GM21786 (cell line): Measurements from ENCODE around the gene ANAPC13.

Source experiments
- ATAC-seq: cut with Tn5 transposase; IDR thresholded peaks from one replicate; pipeline ENCODE4 v1.9.1; 2021; ENCODE audit not compliant: unreplicated experiment

ANAPC13 gene

DNA sequence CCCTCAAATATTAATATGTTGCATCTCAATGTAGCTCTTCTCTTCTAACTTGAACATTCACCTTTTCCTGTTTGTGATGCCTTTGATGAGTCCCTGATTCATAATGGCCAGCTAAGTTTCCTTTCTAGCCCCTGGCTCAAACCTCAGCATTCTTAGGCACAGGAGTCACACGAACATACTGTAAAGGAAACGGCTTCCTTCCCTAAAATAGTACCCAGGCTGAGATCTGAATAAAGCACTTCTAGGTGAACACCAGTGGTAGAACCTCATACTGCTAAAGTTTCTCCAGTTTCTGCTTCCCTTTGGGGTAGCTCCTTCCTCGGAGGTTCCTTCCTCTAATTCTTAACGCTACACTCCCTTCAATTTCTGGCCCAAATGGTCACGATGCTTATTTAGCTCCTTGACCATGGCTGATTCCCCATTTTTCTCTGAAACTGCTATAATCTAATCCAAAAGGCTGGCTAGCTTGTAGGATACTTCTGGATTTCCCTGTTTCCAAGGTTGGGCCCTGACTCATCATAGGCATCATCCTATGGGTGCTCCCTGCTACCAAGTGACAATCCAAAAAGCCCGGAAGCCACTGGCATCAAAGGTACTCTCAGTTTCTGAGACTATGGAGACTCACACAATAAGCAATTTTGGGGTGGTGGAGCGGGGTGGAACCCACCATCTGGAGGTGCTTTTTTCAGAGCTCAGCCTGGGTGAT, 2.4 kb downstream of the ANAPC13 start:
- ATAC-seq: no peak

DNA sequence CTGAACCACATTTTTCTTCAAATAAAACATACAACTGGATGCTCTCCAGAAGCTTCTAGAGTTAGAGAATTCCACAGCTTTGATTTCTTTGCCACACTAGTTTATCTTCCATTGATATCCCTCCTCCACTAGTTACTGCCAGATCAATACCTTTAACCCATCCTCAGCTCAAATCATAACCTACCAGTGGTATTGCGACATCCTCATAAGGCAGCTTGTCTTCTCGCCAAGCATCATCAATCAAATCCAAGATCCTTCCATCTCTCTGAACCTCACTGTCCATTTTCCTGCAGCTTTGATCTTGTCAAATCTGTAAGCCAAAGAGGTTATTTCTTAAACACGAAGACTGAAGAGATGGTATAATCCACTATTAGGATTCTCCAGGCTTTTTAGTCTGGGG, 3.2 kb downstream of the ANAPC13 start:
- no peak for ATAC-seq

DNA sequence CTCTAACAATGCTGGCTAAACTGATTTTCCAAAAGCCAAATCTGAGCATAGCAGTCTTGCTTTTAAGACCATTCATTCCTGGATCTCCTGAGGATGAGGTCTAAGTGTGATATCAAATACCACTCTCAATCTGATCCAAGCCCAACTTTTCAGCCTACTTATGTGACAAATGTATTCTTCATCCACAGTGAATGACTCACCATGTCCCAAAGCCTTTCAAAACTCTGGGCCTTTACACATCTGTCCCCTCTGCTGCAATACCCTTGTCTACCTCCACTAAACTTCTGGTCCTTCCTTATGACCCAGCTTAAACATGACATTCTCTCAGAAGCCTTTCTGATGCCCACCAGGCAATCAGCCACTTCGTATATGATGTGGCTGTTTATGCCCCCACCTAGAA, 4.6 kb downstream of the ANAPC13 start:
- ATAC-seq: no peak

DNA sequence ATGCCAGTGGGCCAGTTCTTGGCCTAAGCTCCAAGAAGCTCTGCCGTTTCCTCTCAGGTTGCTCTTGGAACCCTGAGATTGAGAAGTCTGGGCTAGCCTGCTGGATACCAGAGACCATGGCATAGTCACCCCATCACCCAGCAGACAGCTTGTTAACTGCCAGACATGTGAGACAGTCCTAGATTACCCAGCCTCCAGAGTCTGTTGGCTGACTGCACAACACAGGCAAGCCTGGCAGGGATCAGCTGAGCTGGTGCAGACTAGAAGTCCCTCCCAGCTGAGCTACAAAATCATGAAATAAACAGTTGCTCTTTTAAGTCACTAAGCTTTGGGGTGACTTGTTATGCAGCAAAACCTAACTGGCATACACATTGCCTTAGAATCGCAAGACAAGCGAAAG, 5.2 kb downstream of the ANAPC13 start:
- ATAC-seq: no peak

DNA sequence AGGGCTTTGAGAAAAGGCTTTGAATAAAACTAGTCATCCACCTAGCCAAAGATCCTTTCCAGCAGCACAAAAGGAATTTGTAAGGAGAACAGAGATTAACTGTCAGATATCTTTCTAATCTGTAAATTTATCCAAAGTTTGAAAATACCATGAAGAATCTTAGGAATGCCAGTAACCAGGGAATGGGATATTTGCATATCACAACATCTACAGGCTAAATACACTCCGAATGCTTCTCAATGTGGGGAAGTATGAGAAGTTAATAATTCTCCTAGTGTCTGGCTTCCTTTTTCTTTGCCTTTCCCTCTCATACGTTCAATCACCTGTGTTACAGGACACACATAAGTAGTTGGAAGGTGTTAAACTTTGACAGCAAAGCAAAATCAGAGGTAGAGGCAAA, 7.8 kb downstream of the ANAPC13 start:
- ATAC-seq: no peak

DNA sequence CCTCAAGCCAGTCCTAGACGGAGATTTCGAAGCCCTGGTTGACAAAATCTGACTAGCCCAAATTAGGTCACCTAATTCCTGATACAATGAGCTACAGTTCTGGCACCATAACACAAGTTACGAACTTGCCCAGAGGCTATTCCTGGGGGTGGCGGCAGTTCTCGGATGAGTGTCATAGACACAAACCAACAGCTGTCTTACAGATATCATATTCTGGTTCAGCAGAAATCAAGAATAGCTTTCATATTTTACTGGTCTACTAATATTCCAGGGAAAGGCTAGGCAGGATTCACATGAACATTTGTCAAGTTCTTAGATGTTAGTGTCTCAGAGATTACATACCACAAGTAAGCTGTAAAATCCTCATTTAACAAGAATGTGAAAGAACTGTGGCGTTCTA, 8.8 kb downstream of the ANAPC13 start:
- no peak for ATAC-seq

DNA sequence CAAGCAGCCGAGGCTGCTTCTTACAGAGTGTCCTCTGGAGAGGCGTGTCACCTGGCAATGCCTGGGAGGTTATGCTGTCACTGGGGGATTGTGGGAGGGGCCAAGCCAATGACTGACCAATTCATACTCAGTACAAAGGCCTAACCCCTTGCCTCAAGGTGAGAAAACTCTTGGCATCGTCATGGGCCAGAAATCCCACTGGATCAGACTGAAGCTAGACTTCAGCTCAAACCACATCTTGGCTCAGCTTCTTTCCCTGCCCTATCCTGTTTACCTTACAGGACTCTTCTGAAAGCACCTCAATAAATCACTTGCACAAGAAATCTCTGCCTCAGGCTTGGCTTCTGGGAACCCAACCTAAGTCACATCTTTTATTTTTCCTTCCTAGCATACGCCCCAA, 9.5 kb downstream of the ANAPC13 start:
- ATAC-seq: no peak

DNA sequence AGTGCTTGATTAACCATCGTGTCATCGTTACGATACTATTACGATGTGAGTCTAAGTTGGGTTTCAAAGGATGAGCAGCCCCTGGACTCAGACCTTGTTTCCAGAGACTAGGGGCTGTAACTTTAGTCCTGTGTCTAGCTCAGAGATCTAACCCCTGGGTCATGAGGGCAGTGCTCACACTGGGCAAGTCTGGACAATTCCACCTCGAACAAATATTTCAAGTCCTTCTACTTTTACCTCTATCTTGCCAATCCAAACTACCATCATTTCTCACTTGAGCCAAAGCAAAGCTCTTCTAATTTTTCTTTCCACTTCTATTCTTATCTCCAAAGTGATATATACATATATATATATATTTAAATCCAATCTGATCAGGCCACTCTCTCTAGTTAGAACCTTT, 10.8 kb downstream of the ANAPC13 start:
- ATAC-seq: no peak

DNA sequence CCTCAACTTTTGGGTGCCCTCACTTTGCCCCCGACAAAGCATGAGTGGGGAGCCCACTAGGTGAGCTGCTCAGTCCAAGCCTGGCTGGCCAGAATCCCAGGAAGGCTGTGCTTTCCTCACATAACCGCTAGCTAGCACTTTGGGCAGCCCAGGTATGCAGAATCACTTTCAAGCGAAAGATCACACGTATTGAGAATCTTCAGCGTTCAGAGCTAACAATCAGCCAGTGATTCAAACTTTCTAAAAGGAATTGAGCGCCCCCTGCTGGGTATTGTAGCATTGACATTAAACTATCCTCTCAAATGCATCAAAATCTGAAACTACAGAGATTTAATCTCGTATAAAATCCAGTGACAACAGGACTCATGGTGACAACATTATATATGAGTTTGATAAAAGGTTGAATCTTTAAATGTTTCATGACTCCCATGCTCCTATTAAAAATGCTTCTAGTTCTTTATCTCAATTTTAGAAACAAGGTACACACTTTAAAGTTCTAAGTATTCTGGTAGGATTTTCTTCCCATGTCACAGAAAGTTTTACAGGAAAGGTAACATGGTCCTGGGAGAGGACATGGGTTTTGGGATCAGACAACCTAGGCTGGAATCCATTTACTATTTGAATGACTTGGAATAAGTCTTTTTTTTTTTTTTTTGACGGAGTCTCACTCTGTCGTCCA, 11.8 kb downstream of the ANAPC13 start:
- ATAC-seq: no peak

DNA sequence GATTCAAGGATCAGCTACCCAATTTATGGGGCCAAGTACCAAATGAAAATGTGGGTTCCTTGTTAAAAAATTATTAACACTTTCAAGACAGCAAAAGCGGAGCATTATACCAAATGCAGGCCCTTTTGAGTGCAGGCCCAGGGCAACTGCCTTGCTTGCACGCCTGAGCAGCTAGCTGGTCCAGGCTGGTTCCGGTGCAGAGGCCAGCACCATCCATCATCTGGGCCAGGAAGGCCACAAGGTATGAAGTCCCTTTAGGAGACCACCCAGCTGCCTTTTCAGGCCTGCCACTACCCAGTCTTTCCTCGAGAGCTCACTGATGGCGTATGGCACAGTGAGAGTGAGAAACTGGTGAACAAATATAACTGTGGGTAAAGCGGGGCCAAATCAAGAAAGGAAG, 13.0 kb downstream of the ANAPC13 start:
- no peak for ATAC-seq

DNA sequence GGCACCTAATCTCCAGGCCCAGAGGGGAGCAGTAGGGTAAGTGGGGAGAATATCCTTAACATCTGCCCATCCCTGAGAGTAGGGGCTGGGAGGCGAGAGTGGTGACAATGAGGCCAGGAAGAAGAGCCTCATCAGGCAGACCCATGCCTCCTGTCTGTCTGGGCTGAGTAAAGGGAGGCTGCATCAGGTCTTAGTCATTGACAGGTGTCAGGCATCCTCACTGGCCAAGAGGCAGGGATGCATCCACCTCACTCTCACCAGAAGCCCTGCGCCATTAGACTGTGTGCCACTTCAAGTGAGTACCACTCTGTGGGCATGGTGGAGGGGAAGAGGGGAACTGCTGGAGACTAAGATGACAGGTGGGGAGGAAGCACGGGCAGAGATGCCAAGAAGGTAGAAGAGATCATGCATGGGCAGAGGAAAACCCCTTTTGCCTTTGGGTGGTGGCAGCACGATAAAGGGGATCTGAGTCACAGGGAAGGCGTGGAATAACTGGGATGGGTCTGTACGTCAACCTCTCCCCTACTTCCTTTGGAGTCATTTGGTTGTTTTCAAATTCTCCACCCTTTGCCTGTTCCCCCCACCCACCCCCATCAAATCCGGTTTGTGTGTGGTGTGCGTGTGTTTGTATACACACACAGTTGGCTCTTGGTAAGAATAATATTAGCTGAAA, 14.1 kb downstream of the ANAPC13 start:
- ATAC-seq: no peak

DNA sequence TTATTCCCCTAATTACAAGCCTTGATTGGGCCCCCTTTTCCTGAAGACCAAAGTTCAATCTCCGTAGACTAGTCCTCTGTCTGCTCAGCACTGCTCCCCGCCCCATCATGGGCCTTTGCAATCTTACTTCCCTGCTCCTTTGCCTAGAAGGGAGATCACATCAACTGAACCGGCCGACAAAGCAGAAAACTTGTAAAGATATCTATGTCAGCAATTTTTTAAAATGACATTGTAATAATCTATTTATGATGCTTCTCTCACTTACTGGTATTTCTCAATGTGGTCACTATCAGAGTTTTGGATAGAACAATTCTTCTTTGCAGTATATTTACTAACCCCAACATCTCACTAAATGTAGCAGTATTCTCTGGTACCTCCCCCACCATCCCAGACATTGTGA, 17.3 kb downstream of the ANAPC13 start:
- no peak for ATAC-seq

DNA sequence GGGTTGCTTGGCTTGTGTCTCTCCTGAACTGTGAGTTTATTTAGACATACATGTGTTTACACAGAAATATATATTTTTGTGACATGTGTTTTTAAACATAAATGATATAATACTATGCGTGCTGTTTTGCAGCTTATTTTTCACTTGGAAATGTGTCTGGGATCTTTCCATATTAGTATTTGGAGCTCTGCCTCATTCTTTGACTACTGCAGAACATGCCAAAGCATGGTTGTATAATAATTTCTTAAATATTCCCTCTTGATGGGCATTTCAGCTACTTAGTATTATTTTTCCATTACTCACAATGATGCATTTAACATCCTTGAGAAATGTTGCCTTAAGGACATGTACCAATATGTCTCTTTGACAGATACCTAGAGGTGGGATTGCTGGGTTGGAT, 19.5 kb downstream of the ANAPC13 start:
- ATAC-seq: no peak

DNA sequence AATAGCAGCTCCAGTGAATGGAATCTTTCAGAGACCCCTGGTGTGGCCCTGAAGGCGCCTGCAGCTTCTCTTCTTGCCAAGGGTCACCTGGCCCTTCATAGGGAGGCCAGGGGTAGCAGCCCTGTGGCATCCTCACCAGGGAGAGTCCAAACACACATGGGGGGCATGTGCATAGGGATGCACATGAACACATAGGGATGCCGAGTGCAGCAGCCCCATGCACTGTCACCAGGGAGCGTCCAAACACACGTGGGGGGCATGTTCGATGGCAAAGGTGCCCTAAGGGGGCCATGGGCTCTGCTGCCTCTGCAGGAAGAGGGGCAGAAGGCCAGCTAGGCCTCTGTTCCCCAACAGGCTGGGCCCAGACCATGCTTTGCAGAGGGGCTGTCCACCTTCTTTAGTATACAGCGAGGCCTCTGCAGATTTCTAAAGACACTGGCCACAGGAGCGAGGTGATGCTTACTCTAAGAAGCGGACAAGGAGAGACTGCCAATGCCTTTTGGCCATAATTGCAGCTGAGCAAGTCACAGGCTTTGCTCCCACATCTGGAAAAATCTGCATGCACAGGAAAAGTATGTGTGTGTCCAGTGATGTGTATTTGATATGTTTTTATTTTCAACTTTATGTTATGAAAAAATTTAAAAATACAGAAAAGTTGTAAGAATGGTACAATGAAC, 21.0 kb downstream of the ANAPC13 start:
- ATAC-seq: no peak

DNA sequence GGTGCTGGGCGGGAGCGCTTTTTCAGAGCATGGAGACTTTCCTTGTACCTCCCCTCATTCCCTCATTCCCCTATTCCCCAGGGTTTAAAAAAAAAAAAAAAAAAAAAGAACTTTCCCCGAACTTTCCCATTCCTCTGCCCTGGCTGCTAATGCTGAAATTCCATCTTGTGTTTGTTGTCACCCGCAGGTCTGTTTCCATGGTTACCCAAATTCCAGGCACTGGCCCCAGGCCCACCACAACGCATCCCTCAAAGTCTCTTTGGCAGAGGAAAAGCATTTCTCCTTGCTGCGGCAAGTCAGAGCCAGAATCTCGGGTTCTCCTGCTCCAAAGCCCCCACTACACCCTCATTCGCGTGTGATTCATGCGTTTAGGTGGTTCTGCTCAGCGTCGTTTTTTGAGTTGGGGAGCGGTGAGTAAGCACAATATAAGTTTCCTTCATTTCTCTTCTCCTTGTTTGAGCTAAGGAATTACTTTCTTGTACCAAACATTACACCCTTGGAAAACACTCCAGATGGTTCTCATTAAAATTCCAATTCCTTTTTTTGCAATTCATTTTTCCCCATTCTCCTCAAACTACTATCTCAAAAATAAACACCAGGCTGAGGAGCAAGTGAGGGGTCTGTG, 21.6 kb downstream of the ANAPC13 start:
- ATAC-seq: no peak

DNA sequence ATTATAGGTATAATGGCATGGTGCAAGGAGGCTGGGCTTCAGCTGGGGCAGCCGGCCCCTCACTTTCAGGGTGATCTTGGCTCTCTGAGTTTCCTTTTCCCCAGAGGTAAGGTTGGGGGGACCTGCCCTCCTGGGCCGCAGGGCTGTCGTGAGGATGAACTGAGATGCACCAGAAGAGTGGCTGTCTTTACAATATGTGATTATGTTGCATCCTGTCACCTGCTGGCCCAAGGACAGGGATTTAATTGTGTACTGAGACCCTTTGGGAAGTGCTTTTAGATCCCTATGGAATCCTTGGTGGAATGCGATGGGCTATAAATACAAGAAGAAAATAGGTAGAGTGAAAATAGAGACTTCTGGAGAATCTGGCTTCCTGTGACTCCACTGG, 22.1 kb downstream of the ANAPC13 start:
- no peak for ATAC-seq

DNA sequence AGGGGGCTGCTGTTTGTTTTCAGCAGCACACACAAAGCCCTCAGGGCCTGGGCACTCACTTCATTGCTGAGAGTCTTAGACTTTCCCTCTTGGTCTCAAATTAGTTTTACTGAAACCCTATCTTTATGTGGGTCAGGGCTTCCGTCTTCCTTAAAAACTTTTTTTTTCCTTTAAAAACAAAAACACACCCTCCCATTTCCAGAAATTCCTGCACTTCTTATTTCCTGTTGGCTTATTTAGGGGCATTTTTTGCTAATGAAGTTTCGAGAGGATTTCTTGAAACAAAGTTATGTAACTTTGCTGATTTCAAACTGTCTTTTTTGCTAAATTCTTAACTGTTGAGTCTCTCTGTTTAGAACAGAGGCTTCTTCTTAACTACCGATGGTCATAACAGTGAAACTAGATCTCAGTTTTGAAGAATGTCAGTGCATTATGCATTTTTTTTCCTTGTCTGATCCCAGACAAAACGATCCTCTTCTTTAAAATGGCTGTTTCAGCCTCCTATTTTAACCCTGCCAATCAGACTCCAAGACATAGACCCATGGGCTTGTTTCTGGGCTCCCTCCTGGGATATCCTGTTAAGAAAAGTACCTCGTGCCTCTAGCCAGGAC, 23.3 kb downstream of the ANAPC13 start:
- ATAC-seq: no peak

DNA sequence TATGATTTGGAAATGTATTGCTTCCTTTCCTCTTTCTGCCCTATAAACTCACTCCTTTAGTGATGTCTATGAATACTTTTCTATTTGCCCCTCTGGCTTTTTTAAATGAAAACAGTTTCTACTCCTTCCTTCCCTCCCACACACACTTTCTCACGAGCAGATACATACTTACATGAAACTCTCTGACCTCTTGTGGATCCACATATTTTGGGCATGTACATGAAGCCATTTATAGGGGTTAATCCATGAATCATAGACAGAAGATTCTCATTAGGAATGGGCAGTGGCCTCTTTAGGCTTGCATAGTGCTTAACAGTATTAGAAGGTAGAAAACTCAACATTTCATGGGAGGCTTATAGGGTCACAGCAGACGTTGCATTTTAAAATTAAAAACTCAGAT, 24.8 kb downstream of the ANAPC13 start:
- ATAC-seq: no peak

DNA sequence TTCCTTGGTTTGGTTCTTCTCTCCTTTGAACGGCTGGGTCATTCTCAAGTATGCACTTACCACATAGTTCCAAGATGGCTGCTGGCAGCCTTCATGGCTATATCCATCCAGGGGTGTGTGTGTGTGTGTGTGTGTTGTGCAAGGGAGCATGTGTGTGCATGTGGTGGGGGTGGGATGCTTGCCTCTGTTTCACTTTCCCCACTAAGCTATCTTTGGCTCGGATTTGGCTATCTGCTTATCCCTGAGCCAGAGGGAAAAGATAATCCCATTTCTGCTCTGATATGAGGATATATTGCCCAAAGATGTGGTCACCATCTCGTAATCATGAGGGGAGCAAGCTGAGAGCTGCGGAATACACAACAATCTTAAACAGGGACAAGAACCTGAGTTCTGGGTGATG, 26.2 kb downstream of the ANAPC13 start:
- ATAC-seq: no peak

DNA sequence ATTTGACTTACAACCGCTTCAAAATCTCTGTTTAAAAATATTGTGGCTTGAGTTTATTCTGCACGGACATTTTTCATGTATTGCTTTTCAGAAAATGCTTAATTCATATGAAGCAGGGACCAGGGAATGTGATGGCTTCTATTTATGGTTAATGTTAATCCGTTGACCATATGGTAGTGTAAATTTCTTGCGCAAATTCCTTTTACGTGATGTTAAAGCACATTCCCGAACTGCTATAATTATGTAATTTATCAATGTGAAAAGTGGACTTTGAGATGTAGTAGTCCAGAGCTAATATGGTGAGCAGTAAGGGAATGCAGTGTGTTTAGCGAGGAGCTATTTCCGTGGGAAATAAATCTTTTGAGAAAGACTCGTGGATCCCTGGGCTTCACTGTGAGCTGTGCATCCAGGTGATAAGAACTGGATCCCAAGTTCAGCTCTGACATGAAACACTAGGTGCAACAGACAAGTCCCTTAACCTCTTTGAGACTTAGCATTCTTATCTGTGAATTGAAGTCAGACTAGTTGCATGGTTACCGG, 27.3 kb downstream of the ANAPC13 start:
- ATAC-seq: no peak
